Posterior vena cava (tissue), 2 donors: ENCODE results near the gene FCER2. TPM values are rescaled to one million over a fixed set of nuclear protein-coding genes. Genes with fewer than 3 reads are reported as not detected.

Experiments used
- DNase-seq: peaks from one replicate; pipeline ENCODE4 v3.0.0-alpha.2; 2020; ENCODE audit warnings: low spot score
- intact Hi-C, 2 donors: fragments of 100-400 bp; cut with DNase I; formaldehyde crosslinking; loops; one replicate each; pipeline versions ENCODE4 v1.14.1 to v1.14.2; 2022 to 2023
- total RNA-seq, 2 donors: library from RNA; stranded (reverse); fragmentation: NEBNext Ultra II Directional; extraction: Animal tissue kit (Norgen Biotek cat#: 25700); gene quantifications; one replicate each; pipeline ENCODE4 v1.2.1, GENCODE V29; 2021
- donor health status: DM: yes; HTN: yes; CAD: no.
- donor health status: DM: yes; HTN: yes; CAD: no.

Gene FCER2
- total RNA-seq, 2 donors from 2014 or later, result 0.23 to 0.71 TPM

- intact Hi-C loops, result no loop called here
- no peak for DNase-seq
Measured at GRCh38 chr19:7641290-7642276, 60.3 kb downstream of the FCER2 start.

- intact Hi-C loops, result no loop called here
- no peak for DNase-seq
Measured at GRCh38 chr19:7640803-7641202, 61.1 kb downstream of the FCER2 start.

- intact Hi-C loops, result no loop called here
- no peak for DNase-seq
Measured at GRCh38 chr19:7639863-7640348, 62.0 kb downstream of the FCER2 start.

- intact Hi-C loops, result no loop called here
- no peak for DNase-seq
Measured at GRCh38 chr19:7638802-7639465, 63.0 kb downstream of the FCER2 start.

Other genes with a start within 250 kb of the FCER2 start
- 1 to 10 TPM; 2.7 to 4.1 TPM for gene PEX11G, start 213.1 kb downstream of the FCER2 start, total RNA-seq
- gene ZNF358, start 186.0 kb downstream of the FCER2 start, total RNA-seq, result 10 to 100 TPM; 52.3 to 55.0 TPM
- gene MCOLN1, start 179.5 kb downstream of the FCER2 start, total RNA-seq, result 10 to 100 TPM; 23.1 to 26.1 TPM
- gene PNPLA6, start 166.4 kb downstream of the FCER2 start, total RNA-seq, result 10 to 100 TPM; 78.0 to 79.3 TPM
- gene CAMSAP3, start 106.3 kb downstream of the FCER2 start, total RNA-seq, result not detected
- 10 to 100 TPM; 19.4 to 23.0 TPM for gene XAB2, start 72.6 kb downstream of the FCER2 start, total RNA-seq
- 10 to 100 TPM; 65.8 TPM for gene PET100, start 72.3 kb downstream of the FCER2 start, total RNA-seq
- not detected for gene PCP2, start 68.4 kb downstream of the FCER2 start, total RNA-seq
- 10 to 100 TPM; 22.5 to 32.4 TPM for gene STXBP2, start 65.0 kb downstream of the FCER2 start, total RNA-seq
- 1 to 10 TPM; 1.2 to 2.9 TPM for gene RETN, start 33.1 kb downstream of the FCER2 start, total RNA-seq
- 1 to 10 TPM; 2.2 to 3.0 TPM for gene MCEMP1, start 25.0 kb downstream of the FCER2 start, total RNA-seq
- 10 to 100 TPM; 71.9 to 83.5 TPM for gene TRAPPC5, start 21.3 kb downstream of the FCER2 start, total RNA-seq
- gene CLEC4G, start 30.0 kb upstream of the FCER2 start, total RNA-seq, result 1 to 10 TPM; 2.2 to 6.6 TPM
- 10 to 100 TPM; 13.4 to 23.0 TPM for gene CD209, start 45.4 kb upstream of the FCER2 start, total RNA-seq
- gene CLEC4M, start 61.1 kb upstream of the FCER2 start, total RNA-seq, result under 1 TPM in 1 of 2 donors, not detected in 1; 0.38 TPM
- 10 to 100 TPM; 14.9 to 16.0 TPM for gene EVI5L, start 128.1 kb upstream of the FCER2 start, total RNA-seq
- under 1 TPM; 0.09 to 0.14 TPM for gene PRR36, start 172.3 kb upstream of the FCER2 start, total RNA-seq
- gene LRRC8E, start 186.4 kb upstream of the FCER2 start, total RNA-seq, result not detected
- 10 to 100 TPM; 22.2 to 26.6 TPM for gene MAP2K7, start 201.7 kb upstream of the FCER2 start, total RNA-seq
- gene TGFBR3L, start 212.7 kb upstream of the FCER2 start, total RNA-seq, result 1 to 10 TPM; 1.5 to 4.4 TPM
- 10 to 100 TPM; 25.4 to 28.7 TPM for gene SNAPC2, start 218.2 kb upstream of the FCER2 start, total RNA-seq
- 10 to 100 TPM in 1 of 2 donors, 1 to 10 TPM in 1; 5.9 to 11.7 TPM for gene CTXN1, start 224.0 kb upstream of the FCER2 start, total RNA-seq
- gene TIMM44, start 241.5 kb upstream of the FCER2 start, total RNA-seq, result 10 to 100 TPM; 37.2 to 47.8 TPM